Measurements from ENCODE around the gene ROCK2. TPM values are rescaled to one million over a fixed set of nuclear protein-coding genes. Genes with fewer than 3 reads are reported as not detected.

ROCK2 gene
- total and polyA plus RNA-seq, 2 of the 8 experiments (the other 6 are each of a cell fraction or from before 2014, with no cell fraction given), result 2.7 to 29.0 TPM

DNA sequence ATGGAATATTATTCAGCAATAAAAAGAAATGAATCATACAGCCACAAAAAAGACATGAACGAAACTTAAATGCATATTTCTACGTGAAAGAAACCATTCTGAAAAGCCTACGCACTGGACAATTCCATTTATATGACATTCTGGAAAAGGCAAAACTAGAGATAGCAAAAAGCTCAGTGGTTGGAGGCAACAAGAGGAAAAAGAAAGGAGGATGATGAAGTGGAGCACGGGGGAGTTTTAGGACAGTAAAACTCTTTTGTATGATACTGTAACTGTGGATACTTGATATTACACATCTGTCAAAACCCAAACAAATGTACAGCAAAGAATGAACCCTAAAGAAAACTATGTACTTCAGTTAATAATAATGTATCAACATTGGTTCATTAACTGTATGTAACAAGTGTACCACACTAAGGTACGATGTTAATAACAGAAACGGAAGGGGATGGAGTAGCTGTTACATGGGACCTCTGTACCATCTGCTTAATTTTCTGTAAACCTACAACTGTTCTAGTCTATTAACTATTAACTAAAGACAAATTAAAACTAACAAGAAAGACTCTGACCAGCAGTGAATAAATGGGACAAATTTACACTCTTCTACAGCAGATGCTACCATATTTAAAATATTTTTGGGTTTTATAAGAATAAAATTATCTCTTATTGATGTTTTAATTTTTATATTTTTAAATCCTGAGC lies 31.5 kb downstream of the ROCK2 start:
- 91% methylated on average over 6 of the region's 6 CpGs; no CpG with 5 or more reads in 1 of the 2 experiments for WGBS, 2 experiments (ENCODE audit: extremely low coverage in 1 of 2, insufficient coverage in 1 of 2, insufficient read length in 1 of 2, insufficient replicate concordance in 2 of 2, low coverage in 1 of 2, low lambda C conversion rate in 2 of 2, missing lambda C conversion rate in 1 of 2)
- peaks cover 0 to 78% of the 10 kb centered on the region in 2 experiments; a peak in 2 of 4 replicates for H3K79me2 ChIP-seq (ENCODE audit: control insufficient read depth in 1 of 2, insufficient read depth in 2 of 2, low read length in 2 of 2)
- POLR2A ChIA-PET (ENCODE audit: partially characterized antibody), result no interaction called here
- TF ChIP-seq POLR2A (IDR thresholded peaks at IDR 0.05; ENCODE audit: control extremely low read depth in 1 of 2, low read depth in 2 of 2, low read length in 2 of 2) (no peak), SAP30 (IDR thresholded peaks at IDR 0.05; ENCODE audit: insufficient read depth, insufficient replicate concordance, low read length) (no peak), BCL11A (IDR thresholded peaks at IDR 0.05; ENCODE audit: low read depth in 2 of 2, low read length in 2 of 2) (no peak)
- TF ChIP-seq, protein P1, sequence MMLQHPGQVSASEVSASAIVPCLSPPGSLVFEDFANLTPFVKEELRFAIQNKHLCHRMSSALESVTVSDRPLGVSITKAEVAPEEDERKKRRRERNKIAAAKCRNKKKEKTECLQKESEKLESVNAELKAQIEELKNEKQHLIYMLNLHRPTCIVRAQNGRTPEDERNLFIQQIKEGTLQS (IDR thresholded peaks at IDR 0.05; ENCODE audit: insufficient read depth, low read depth, low read length), result no peak

More for the DNA sequence above, 31.5 kb downstream of the ROCK2 start:
- Histone ChIP-seq H2BK20ac (ENCODE audit: low read length) (no peak overlapping the region), H2BK5ac (ENCODE audit: low read depth, low read length) (no peak overlapping the region), H4K8ac (ENCODE audit: extremely low read depth, insufficient read depth, low read length) (no peak overlapping the region), H3K4me2 (ENCODE audit: insufficient read depth in 1 of 2, low read depth in 2 of 2, low read length in 2 of 2) (no peak overlapping the region), H3K9ac (replicated peaks in 1 of 4; ENCODE audit: extremely low read depth in 1 of 4, low read depth in 3 of 4, low read length in 3 of 4) (no peak overlapping the region), H3K4ac (replicated peaks; ENCODE audit: insufficient read length, low read depth, low read length) (no peak overlapping the region), H4K5ac (ENCODE audit: insufficient read length, low read depth, low read length) (no peak overlapping the region), H2BK15ac (ENCODE audit: low read length) (no peak overlapping the region), H3K9me3 (ENCODE audit: insufficient read depth in 2 of 2, low read depth in 1 of 2, low read length in 1 of 2) (no peaks in the 10 kb centered on the region), H3K27ac (ENCODE audit: low read depth, low read length) (no peak overlapping the region), H2AFZ (ENCODE audit: low read length) (no peak overlapping the region), H3K56ac (replicated peaks; ENCODE audit: insufficient read length, low read depth, low read length) (no peak overlapping the region), H3K23me2 (ENCODE audit: low read depth, low read length) (no peaks in the 10 kb centered on the region), H2BK120ac (replicated peaks; ENCODE audit: low read depth, low read length) (no peak overlapping the region), H3K23ac (ENCODE audit: insufficient read length) (no peak overlapping the region), H4K20me1 (replicated peaks in 1 of 2; ENCODE audit: control insufficient read depth in 1 of 2, insufficient read depth in 2 of 2, low read length in 2 of 2) (peaks cover 2% of the 10 kb centered on the region in 2 experiments), H3K27me3 (replicated peaks in 1 of 4; ENCODE audit: control insufficient read depth in 3 of 4, extremely low read depth in 1 of 4, insufficient read depth in 3 of 4, low read length in 3 of 4) (no peaks in the 10 kb centered on the region), H3K14ac (ENCODE audit: insufficient read length) (no peak overlapping the region), H2AK5ac (ENCODE audit: low read depth, low read length) (no peak overlapping the region), H4K91ac (replicated peaks; ENCODE audit: insufficient read length, low read length) (no peak overlapping the region), H3K36me3 (ENCODE audit: control insufficient read depth in 2 of 4, insufficient read depth in 4 of 4, low read length in 3 of 4) (no peaks in the 10 kb centered on the region), H3K18ac (ENCODE audit: extremely low read depth, low read length) (no peak overlapping the region), H2BK12ac (ENCODE audit: low read depth, low read length) (no peak overlapping the region), H3K4me1 (replicated peaks in 1 of 4; ENCODE audit: control insufficient read depth in 3 of 4, insufficient read depth in 4 of 4, low read length in 3 of 4) (no peaks in the 10 kb centered on the region), H3K4me3 (ENCODE audit: extremely low read depth in 1 of 4, insufficient read depth in 2 of 4, low read depth in 3 of 4, low read length in 4 of 4) (no peak overlapping the region), H3K79me1 (ENCODE audit: low read depth, low read length) (no peaks in the 10 kb centered on the region; the same call in 1 of the 2 replicates)
- CTCF ChIA-PET (ENCODE audit: partially characterized antibody), result no interaction called here
- FAIRE-seq, result no peak
- DNase-seq (ENCODE audit: low read depth in 1 of 2, low spot score in 2 of 2), result no peak

All from H1 (cell line).